HG02610 (cell line): ENCODE measurements around the gene SAYSD1.
"Not testable (repeated sequence)": the region's sequence is repeated elsewhere in the genome, so short reads cannot be mapped to it uniquely, and the experiment has no call there.

ENCODE experiments used
- ATAC-seq: cut with Tn5 transposase; IDR thresholded peaks from one replicate; pipeline ENCODE4 v1.9.1; 2021; ENCODE audit warnings: mild to moderate bottlenecking, moderate library complexity; ENCODE audit not compliant: unreplicated experiment

The SAYSD1 gene, protein sequence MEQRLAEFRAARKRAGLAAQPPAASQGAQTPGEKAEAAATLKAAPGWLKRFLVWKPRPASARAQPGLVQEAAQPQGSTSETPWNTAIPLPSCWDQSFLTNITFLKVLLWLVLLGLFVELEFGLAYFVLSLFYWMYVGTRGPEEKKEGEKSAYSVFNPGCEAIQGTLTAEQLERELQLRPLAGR

DNA sequence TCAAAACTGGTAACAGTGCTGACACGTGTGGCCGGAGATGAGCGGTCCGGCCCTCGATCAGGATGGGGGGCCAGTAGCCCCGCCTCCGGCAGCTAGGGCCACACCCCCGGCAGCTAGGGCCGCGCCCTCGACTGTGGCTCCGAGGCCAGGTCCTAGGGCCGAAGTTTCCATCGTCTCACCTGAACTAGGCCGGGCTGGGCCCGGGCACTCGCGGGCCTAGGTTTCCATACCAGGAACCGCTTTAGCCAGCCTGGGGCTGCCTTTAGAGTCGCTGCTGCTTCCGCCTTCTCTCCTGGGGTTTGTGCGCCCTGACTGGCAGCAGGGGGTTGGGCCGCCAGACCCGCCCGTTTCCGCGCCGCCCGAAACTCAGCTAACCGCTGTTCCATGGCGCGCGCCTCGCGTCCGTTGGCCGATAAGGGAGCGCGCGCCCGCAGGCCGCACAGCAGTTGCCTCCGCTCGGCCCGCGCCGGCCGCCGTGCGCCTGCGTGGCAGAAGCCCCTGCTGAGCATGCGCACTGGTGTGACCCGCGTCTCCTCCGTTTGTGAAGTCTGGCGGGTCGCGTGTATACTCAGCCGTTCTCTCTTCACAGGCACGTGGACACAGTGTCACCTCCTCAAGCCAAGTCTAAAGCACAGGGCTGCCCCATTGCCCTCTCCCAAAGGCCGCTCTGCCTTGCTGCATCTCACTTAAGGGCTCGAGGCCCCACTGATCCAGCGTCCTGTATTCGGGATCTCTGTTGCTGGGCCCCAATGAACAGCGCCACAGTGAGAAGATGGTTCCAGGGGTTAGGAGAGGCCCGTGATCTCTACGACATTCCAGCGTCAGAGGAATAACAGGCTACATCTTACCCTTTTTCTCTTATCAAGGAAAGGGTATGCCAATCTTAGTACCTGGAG, at the start of gene SAYSD1:
SAYSD1 (minus strand) TSS at position 483 of the 896 bp plus-strand sequence; CDS start at position 386, 97 bp downstream.
- ATAC-seq, result peak; percentile 93

DNA sequence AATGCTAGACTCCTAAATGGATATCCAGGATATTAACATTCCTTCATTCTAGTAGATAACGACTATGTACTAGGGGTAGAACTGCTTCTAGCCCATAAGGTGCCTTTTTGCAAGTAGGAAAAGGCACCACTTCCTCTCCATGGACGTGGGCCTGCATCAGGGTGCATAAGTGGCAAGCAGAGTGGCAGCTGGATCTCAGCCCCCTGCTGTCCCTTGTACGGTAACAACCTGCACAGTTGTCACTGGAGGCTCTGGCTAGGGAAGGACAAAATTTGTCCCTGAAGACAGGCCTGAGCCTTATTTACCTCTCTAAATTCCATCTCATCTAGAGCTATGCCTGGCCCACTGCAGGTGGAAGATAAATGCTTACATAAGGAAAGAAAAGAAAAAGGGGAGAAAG, 42.5 kb upstream of the SAYSD1 start:
- no peak for ATAC-seq

DNA sequence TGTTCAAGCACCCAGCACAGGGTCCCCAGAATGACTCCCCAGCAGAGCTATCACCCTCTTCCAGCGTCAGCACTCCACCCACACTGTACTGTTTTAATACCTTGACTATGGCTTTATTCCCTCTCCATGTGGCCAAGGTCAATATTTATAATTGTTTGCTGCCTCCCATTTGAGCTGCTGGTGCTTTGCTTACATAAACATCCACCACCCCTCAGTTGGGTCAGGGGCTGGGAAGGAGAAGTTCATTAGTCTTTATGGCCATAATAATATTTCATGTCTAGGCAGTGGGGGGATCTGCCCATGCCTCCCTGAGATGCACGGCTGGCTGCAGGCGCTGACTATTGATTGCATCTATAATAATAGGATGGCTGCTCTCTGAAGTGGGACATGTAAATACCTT, 41.8 kb upstream of the SAYSD1 start:
- ATAC-seq, result no peak

DNA sequence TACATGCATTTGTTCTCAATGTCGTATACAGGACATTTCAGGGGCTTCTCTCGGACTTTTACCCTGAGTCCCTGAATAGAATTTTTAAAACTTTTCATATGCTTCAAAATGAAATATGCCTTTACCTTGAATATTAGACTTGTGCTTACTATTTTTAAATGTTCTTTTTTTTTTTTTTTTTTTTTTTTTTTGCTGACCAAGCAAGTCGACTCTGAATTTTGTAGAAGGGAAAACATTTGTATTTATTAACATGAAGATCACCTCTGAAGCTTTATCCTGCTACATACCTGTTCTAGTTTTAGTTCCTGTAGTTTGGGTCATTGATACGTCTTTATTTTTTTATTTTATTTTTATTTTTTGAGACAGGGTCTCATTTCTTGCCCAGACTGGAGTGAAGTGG, 39.7 kb upstream of the SAYSD1 start:
- no peak for ATAC-seq

DNA sequence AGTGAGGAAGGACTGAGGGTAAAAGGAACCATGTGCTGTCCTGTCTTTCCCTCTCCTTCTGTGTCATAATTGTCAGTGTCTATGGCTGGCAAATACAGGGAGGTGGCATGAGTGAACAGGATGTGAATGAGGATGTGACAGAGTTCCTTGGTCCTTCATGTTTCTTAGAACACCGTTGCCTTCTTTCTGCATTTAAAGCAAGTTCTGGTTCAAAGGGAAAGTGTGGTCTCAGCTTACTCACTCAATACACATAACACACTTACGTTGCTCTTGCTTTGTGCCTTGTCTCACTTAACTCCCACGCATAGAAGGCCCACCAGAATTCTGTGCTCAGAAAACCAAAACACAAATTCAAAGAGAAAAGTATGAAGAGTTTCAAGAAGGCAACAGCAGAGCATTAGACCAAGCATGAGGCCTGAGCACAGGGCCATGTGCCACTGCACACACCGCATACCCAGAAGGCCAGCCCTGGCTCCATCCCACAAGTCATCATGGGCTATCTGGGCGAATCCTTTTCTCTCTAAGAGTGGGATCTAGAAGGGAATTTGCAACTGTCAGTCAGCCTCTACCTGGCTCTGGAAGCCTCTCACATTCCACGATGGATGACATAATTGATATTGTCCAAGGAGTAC, 38.9 kb upstream of the SAYSD1 start:
- no peak for ATAC-seq

DNA sequence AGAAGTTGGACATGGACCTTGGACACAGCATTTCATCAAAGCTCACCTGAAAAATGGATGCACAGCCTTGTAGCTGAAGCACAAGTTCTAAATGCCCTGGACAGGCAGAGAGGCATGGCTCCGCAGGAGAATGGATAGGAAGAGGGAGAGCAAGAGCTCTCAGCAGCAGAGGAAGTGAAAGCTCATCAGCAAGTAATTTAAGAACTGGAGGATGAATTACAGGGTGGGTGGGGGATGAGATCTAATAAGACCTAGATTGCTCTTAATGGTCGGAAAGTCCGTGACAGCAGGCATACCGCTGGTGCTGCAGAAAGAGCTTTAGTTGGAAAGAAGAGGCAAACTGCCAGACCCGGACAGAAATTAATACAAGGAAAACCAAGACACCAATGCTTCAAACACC, 37.3 kb upstream of the SAYSD1 start:
- no peak for ATAC-seq

DNA sequence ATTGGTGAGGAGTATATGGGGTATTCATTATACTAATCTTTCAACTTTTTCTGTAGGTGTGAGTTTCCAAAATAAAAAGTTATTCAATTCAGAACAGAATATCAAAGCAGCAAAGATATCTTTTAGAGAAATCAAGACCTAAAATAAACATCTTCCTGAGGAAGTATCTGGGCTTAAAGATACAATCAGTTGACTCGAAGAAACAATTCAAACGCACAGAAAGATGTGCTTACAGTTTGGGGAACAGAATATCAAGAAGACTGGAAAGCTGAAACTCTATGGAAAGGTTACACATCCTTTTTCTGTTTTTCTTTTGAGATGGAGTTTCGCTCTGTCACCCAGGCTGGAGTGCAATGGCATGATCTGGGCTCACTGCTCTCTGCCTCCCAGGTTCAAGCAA, 36.2 kb upstream of the SAYSD1 start:
- no peak for ATAC-seq

DNA sequence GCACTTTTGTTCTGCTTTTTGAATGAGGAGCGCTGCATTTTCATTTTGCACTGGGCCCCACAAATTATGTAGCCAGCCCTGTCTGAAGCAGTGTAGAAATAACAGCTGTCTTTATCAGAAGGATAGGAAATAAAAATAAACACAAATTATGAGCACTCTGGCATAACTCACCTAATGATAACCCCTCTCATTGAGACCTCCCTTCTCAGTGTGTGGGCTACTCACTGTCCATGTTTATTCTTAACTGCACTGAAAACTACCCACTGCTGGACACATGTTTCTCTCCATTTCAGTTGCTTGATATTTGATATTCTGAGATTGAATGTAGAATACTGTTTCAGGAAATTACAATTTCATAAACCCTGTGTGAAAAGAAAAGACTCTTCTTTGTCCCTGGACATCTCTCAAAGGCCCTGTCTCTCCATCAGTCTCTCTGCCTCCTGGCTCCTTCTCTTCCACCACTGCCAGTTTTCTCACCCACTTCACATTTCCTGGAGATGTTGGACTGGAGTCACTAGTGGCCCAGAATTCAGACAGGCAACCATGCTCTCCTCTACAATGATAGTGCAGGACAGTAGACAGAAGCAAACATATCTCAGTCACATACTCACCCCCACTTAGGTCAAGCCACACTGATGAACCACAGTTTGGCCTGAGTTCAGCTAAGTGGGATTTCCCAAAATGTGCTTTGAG, 29.6 kb upstream of the SAYSD1 start:
- no peak for ATAC-seq

DNA sequence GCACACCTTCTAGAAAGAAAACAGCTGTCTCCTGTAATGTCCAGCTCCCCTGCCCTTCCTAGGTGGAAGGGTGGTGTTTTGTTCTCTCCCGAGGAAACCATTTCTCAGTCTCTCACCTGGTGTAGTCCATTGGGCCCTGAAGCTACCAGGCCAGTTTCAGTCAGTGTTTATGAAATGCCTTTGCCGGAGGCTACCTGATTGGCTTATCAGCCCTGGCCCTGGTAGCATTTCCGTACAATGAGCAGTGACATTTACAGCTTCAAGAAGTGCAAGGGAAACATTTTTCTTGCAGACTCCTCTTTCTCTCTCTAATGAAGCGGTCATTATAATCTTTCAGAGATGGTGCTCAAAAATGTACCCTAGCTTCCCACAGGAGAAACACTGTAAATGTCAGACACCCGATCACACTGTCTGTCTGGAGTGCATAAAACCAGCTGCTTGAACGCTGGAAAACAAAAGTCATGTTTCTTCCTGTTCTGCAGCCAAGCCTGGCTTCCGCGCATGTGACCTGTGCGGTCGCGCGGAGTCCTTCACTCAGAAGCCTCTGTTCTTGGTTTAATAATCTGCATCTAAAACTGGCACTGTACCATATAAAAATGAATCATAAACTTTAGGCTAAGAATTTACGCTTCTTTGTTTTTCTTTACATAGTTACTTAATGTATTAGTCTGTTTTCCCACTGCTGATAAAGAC, 28.4 kb upstream of the SAYSD1 start:
- ATAC-seq, result no peak

DNA sequence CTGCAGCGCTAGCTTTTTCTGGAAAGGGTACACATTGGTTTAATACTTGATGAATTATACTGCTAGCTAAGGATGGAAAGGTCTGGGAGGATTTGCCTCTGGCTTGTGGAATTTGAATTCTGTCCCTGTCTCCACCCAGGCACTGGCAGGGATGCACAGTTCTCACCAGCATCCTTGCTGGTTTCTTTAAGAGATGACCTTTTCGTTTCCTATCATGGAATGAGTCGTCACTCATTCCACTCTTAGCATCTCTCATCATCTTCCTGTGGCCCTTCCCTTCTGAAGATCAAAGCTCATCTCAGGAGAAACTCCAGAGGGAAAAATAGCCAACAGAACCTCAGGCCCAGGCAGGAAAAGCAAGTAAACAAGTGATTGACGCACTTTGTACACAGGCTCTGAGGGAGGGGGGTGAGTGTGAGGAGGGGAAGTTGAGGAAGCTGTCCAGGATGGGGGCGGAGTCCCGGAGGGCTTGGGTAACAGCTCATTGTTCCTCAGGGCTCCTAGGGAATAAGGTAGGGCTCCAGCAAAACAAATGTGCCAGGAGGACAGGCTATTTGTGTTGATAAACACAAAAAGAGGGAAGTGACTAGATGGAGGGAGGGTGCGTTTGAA, 25.7 kb upstream of the SAYSD1 start:
- no peak for ATAC-seq

DNA sequence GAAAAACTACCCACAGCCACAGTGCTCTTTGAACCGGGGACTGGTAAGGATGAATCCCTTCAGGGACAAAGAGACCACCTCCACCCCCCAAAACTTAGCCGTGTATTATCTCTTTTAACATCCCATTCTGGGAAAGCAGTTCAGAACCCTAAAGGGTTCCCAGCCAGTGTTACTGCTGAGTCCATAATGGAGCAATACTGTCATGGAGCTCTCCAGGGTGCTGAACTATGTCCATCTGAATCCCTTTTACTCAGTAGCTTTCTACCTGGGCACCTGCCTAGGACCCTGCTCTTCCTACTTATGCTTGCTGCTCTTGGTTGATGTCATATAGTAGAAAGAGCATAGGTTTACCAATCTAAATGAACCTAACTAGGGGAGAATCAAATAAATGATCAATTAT, 22.3 kb upstream of the SAYSD1 start:
- ATAC-seq, result no peak

DNA sequence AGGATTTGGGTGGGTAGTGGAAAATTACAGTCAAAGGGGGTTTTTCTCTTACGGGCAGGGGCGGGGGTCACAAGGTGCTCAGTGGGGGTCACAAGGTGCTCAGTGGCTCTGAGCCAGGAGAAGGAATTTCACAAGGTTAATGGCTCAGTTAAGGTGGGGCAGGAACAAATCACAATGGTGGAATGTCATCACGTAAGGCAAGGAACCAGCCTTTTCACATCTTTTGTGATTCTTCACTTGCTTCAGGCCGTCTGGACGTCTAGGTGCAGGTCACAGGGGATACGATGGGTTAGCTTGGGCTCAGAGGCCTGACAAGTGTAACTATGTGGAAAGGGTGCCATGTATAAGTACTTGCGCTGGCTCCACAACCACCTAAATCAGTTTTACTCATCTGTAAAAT, 21.2 kb upstream of the SAYSD1 start:
- not testable (repeated sequence) for ATAC-seq

DNA sequence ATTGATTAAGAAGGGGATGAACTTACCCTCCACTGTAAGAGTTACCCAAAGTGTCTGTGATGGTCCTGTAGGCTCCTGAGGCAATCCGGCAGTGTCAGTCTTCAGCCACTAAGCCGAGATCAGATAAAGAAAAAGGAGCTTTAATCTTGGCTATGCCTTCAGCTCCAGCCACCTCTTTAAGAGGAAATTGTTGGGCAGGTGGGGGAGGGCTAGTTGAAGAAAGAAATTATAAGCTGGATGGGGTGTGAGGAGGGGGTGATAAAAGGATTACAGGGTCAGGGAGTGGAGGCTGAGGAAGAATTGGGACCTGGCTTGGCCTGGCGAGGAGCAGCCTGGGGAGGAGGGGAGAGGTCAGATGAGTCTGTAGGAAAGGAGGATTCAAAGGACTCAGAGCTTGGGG, 19.8 kb upstream of the SAYSD1 start:
- ATAC-seq, result not testable (repeated sequence)

DNA sequence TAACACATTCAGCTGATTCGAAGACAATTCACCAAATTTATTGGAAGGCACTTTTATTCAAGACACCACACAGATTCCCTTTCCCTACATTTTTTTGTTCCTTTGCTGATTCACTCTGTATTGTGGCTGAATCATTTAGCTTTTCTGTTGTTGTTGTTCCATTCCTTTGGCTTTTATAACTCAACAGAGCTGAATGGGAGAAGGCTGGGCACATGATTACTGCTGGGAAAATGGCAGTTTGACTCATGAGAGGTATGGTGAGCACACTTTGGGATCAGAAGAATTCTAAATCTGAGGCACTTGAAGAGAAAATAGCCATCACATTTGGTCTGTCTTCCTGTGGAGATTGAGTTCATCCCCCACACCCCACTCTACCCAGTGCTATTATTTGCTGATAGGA, 15.7 kb upstream of the SAYSD1 start:
- no peak for ATAC-seq

DNA sequence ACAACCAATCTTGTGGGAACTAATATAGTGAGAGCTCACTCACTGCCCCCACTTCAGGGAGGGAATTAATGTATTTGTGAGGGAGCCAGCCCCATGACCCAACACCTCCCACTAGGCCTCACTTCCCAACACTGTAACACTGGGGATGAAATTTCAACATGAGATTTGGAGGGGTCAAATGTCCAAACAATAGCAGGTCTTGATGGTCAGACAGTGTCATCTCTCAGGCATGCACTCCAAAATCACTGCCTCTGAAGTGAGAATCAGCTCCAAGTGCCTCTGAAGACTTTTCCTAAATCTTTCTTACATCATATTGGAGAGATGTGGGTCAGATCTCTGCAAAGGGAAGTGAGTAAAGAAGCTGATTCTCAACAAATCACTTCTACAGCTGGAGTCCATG, 13.8 kb upstream of the SAYSD1 start:
- ATAC-seq, result no peak

DNA sequence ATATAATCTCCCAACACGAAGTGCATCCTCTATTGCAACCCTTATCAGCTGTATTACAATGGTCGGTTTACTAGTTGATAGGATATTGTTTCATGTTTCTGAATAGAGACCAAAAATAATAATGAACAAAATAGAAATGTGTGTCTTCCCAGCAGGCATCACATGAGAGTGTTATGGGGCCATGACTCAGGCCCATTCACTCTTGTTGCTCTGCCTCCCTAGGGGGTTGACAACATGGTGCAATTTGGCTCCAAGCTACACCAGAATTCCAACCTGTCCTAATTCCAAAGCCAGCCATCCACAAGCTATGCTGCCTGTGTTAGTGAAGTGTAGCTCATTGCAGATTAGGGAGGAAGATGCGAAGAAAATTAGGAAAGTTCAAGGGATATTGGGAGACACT, 13.1 kb upstream of the SAYSD1 start:
- no peak for ATAC-seq

DNA sequence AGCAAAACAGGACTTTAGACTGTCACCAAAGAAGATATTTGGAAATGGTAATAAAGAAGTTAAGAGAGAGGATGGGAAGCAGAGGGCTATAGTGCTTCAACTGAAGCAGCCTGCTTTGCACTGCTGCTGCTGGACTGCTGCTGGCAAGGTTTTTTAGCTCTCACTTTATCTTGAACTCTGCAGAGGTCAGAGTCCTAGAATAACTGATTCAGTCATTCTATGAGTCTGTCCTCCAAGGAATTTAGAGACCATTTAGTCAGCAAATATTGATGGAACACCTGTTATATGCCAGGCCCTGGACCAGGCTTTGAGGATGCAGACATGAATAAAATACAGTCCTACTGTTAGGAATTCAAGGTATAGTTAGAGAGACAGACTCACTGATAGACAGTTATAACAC, 9.1 kb upstream of the SAYSD1 start:
- no peak for ATAC-seq

DNA sequence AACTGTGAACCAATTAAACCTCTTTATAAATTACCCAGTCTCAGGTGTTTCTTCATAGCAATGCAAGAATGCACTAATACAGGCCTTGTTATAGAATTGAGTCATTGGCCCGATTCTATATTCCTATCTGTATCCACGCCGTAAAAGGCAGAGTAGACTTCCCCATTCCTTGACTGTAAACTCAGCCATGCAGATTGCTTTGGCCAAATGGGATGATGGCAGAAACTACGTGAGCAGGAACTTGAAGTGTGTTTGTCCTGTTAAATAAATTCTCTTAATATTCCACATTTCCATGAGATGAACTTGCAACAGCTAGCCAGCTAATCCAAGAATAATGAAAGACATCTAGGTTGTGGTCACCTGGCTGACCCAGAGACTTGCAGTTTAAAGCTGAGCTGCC, 3.9 kb upstream of the SAYSD1 start:
- no peak for ATAC-seq

DNA sequence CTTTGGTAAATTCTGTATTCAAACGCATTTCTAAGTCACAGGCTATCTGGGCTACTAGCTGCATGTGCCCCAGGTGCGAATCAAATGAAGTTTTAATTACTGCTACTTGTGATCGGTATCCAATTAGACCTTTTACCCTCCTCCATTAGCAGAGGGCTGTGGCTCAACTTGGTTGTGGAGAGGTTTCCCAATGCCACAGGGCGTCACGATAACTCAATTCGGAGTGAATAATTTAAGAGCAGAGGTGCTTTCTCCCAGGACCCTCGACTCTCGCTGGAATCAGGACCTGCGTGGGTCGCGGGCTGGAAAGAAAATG, 640 bp downstream of the SAYSD1 start:
- peak; percentile 11 for ATAC-seq

DNA sequence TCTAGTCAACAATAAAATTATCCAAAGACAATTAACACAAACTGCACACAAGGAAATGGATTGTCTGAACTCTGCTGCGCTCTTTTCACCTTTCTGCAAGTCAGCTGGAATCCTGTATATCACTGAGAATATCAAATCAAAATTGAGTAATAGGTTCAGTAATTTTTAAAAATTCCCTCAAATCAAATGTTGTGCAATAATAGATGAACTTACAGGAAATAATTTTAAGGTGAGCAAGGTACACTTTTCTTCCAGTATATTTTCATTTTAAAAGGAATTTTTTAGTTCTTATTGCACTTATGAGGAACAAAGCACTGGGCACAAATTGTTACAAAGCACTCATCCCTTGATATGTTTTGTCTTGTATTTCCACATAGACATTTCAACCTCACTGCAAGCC, 1.2 kb downstream of the SAYSD1 start:
- ATAC-seq, result no peak

DNA sequence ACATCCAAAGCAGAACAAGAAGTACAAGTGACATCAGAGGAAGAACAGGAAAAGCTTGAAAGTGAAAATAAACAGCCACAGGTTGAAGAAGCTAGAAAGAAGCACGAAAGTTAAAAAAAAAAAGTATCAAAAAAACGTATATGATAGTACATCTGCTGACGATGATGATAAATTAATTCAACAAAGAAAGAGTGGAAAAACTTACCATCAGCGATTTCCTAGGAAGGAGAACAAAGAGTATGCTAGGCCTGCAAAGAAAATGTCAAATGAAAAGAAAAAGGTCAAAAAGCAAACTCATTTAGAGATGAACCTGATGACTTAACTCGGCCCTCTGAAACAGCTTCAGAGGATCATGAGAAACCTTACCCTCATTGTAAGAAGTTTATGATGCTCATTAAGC, 3.7 kb downstream of the SAYSD1 start:
- ATAC-seq, result no peak
